PC-3 (cell line): Measurements from ENCODE around the gene FPR2.

Experiments used
- CTCF ChIP-seq: fragments of 300-600 bp; sonication (generic); conservative IDR thresholded peaks from 2 replicates; pipeline ENCODE4 v1.5.1; 2017; ENCODE audit warnings: antibody characterized with exemption, low read depth, mild to moderate bottlenecking, low read length
- EZH2 ChIP-seq: fragments of 300-600 bp; sonication (generic); IDR thresholded peaks from one replicate; pipeline ENCODE4 v1.6.1; 2017; ENCODE audit warnings: antibody characterized with exemption, mild to moderate bottlenecking, low read length; ENCODE audit not compliant: unreplicated experiment
- EZH2phosphoT487 ChIP-seq: fragments of 300-600 bp; sonication (generic); IDR thresholded peaks from 2 replicates; pipeline ENCODE4 v1.6.1; 2018; ENCODE audit warnings: mild to moderate bottlenecking, antibody characterized with exemption, low read length, borderline replicate concordance

- TF ChIP-seq CTCF, result no peak
- no peak for TF ChIP-seq EZH2phosphoT487
- TF ChIP-seq EZH2, result no peak
These were observed 25.9 kb downstream of the FPR2 start for GRCh38 chr19:51786646-51787494.
